Cardiac fibroblast (primary cell): ENCODE measurements around the gene UBC.
"Not testable (repeated sequence)": the region's sequence is repeated elsewhere in the genome, so short reads cannot be mapped to it uniquely, and the experiment has no call there.

ENCODE experiments used
- DNase-seq, 2 donors: peaks; one replicate each; pipeline versions ENCODE4 v3.0.0 to v3.0.0-alpha.2; 2010; ENCODE audit warnings: low read depth in 2 of 2
- H3K4me3 ChIP-seq, 2 donors: replicated peaks in 1 of 2; 1 replicate in 1 of 2; 2 replicates in 1 of 2; pipeline ENCODE4 v1.5.1; 2011; ENCODE audit warnings: low read depth in 2 of 2, low read length in 2 of 2, mild to moderate bottlenecking in 2 of 2, moderate library complexity in 1 of 2
- TF ChIP-seq, protein P1 (sequence below): IDR thresholded peaks from one replicate; pipeline ENCODE4 v1.5.1; 2011; ENCODE audit warnings: low read depth, mild to moderate bottlenecking, low read length, inconsistent platforms

Gene UBC

GRCh38 chr12:124893792-124894516 is 20.5 kb downstream of the UBC start:
- TF ChIP-seq, protein P1, sequence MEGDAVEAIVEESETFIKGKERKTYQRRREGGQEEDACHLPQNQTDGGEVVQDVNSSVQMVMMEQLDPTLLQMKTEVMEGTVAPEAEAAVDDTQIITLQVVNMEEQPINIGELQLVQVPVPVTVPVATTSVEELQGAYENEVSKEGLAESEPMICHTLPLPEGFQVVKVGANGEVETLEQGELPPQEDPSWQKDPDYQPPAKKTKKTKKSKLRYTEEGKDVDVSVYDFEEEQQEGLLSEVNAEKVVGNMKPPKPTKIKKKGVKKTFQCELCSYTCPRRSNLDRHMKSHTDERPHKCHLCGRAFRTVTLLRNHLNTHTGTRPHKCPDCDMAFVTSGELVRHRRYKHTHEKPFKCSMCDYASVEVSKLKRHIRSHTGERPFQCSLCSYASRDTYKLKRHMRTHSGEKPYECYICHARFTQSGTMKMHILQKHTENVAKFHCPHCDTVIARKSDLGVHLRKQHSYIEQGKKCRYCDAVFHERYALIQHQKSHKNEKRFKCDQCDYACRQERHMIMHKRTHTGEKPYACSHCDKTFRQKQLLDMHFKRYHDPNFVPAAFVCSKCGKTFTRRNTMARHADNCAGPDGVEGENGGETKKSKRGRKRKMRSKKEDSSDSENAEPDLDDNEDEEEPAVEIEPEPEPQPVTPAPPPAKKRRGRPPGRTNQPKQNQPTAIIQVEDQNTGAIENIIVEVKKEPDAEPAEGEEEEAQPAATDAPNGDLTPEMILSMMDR, result no peak
- no peak for DNase-seq
- H3K4me3 ChIP-seq, result no peak overlapping the region

DNA sequence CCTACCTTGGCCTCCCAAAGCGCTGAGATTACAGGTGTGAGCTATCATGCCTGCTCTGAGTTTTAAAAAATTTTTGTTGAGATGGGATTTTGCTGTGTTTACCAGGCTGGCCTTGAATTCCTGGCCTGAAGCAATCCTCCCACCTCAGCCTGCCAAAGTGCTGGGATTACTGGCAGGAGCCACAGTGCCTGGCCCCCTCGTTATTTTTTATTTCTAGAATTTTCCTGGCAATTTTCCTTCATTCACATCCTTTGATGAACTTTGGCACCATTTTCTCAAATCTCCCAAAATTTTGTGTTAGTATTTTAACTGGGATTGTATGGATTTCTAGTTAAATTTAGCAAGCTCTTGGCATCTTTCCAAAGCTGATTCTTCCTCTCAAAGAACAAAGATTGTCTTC is 26.2 kb downstream of the UBC start:
- TF ChIP-seq, protein P1, result no peak
- H3K4me3 ChIP-seq, result no peak overlapping the region
- peak in 1 of 2 donors; percentile 36 for DNase-seq

- not testable (repeated sequence) for H3K4me3 ChIP-seq, DNase-seq
These were observed 26.7 kb downstream of the UBC start for GRCh38 chr12:124887766-124888165.

- no peak for DNase-seq
- TF ChIP-seq, protein P1, result no peak
- no peak overlapping the region for H3K4me3 ChIP-seq
These were observed 29.6 kb downstream of the UBC start for GRCh38 chr12:124884587-124885438.

DNA sequence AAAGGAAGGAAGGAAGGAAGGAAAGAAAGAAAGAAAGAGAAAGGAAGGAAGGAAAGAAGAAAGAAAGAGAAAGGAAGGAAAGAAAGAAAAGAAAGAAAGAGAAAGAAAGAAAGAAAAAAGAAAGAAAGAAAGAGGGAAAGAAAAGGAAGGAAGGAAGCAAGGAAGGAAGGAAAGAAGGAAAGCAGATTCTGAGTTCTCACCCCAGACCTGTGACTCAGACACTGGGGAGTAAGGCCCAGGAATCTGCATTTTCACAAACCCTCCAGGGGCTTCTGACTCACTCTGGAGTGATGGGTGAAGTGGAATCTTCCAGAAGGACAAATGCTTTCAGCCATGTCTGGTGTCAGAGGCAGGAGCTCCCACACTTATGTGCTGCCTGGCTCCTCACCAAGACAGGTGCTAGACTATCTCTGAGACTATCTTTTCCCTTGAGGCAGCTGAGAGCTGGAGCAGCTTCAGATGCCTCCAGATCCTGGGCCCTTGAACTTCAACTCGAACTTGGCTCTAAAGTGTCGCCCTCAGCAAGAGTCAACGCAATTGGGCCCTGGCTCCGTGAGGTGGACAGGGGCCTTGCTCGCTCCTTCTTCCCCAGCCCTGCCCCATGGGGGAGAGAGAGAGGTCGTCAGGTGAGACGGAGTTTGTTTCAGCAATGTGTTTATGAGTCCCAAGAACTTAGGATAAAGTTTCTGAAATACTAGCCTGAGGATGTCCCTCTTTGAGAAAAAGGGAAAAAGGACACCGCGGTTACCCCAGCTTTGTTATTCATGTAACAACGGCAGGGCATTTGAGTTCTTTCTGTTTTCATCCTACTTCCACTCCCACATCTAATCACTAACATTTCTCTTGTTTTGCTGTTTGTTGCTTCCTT is 31.0 kb downstream of the UBC start:
- peak in 1 of 2 donors; percentile 35 for DNase-seq
- TF ChIP-seq, protein P1, result no peak
- H3K4me3 ChIP-seq, result no peak overlapping the region

GRCh38 chr12:124881123-124881522 is 33.3 kb downstream of the UBC start:
- peak in 1 of 2 donors; percentile 15 for DNase-seq
- TF ChIP-seq, protein P1, result no peak
- H3K4me3 ChIP-seq, result no peak overlapping the region

DNA sequence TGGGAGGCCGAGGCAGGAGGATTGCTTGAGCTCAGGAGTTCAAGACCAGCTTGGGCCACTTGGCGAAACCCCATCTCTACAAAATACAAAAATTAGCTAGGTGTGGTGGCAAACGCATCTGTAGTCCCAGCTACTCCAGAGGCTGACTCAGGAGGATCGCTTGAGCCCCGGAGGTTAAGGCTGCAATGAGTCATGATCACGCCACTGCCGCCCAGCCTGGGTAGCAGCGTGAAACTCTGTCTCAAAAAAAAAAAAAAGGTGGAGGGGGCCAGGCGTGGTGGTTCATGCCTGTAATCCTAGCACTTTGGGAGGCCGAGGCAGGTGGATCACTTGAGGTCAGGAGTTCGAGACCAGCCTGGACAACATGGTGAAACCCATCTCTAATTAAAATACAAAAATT is 34.1 kb downstream of the UBC start:
- not testable (repeated sequence) for H3K4me3 ChIP-seq
- peak in 1 of 2 donors; percentile 43 for DNase-seq
